Ishikawa (cell line): ENCODE measurements around the gene LINGO1.

Experiments
- CEBPB ChIP-seq: IDR thresholded peaks from 2 replicates; pipeline ENCODE4 v1.6.1; 2012
- CREB1 ChIP-seq: IDR thresholded peaks from 2 replicates; pipeline ENCODE4 v1.6.1; 2012; ENCODE audit warnings: low read depth
- EGR1 ChIP-seq: IDR thresholded peaks from 2 replicates; pipeline ENCODE4 v1.6.1; 2012
- EP300 ChIP-seq: IDR thresholded peaks from 2 replicates; pipeline ENCODE4 v1.6.1; 2012; ENCODE audit warnings: borderline replicate concordance
- FOXM1 ChIP-seq: IDR thresholded peaks from 2 replicates; pipeline ENCODE4 v1.6.1; 2012; ENCODE audit warnings: low read depth, borderline replicate concordance
- MAX ChIP-seq: IDR thresholded peaks from 2 replicates; pipeline ENCODE4 v1.6.1; 2012
- NFIC ChIP-seq: IDR thresholded peaks from 2 replicates; pipeline ENCODE4 v1.6.1; 2012
- RAD21 ChIP-seq: IDR thresholded peaks from 2 replicates; pipeline ENCODE4 v1.6.1; 2012; ENCODE audit warnings: low read depth
- TAF1 ChIP-seq: IDR thresholded peaks from 2 replicates; pipeline ENCODE4 v1.6.1; 2012; ENCODE audit warnings: low read depth, mild to moderate bottlenecking
- TCF12 ChIP-seq: IDR thresholded peaks from 2 replicates; pipeline ENCODE4 v1.6.1; 2012; ENCODE audit warnings: low read depth
- TEAD4 ChIP-seq: IDR thresholded peaks from 2 replicates; pipeline ENCODE4 v1.6.1; 2012
- USF1 ChIP-seq: IDR thresholded peaks from 2 replicates; pipeline ENCODE4 v1.6.1; 2012
- YY1 ChIP-seq: IDR thresholded peaks from 2 replicates; pipeline ENCODE4 v1.6.1; 2012; ENCODE audit warnings: low read depth
- ZBTB7A ChIP-seq: IDR thresholded peaks from 2 replicates; pipeline ENCODE4 v1.6.1; 2012; ENCODE audit warnings: low read depth
- TF ChIP-seq, protein P1 (sequence below): IDR thresholded peaks from 2 replicates; pipeline ENCODE4 v1.6.1; 2012; ENCODE audit warnings: low read depth, mild to moderate bottlenecking

LINGO1 gene

DNA sequence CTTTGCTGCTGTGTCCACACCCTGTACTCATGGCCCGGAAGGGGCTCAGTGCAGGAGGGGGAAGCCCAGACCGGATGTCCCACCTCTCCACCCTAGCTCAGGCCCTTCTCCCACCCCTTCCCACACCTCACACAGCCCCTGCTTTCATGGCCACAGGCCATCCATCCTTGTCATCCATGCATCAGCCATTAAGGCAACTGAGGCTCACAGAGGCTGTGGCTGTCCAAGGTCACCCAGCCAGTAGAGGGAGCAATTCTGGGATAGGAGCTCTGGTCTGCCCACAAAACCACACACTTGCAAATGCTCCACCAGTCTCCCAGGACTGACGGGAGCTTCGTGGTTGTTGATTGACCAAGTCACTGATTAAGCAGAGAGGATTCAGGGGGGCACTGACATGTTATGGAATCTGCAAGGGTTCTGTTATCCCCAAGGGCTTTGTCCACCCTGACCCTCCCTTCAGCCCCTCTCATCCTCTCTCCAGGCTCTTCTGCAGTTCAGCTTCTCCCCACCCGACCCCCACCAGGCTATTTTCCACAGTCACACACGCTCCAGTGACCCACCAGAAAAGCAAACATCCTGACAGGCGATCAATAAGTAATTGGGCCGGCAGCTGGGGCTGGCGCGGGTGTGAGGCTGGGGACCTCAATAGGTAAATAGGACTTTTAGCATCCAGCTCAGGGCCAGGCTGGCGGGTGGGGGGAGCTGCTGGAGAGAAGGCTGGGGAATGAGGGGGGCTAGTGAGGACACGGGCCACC is 15.1 kb downstream of the LINGO1 start:
- TF ChIP-seq RAD21 (peak; percentile 15; the same call in 1 of the 2 replicates), USF1 (no peak)

GRCh38 chr15:77616072-77616471 is 16.6 kb downstream of the LINGO1 start:
- TF ChIP-seq FOXM1 (no peak), CREB1 (no peak), TEAD4 (no peak), CEBPB (no peak), ZBTB7A (no peak), YY1 (no peak)

- TF ChIP-seq CREB1, result no peak
- no peak for TF ChIP-seq USF1
Measured at GRCh38 chr15:77615472-77615871, 17.2 kb downstream of the LINGO1 start.

DNA sequence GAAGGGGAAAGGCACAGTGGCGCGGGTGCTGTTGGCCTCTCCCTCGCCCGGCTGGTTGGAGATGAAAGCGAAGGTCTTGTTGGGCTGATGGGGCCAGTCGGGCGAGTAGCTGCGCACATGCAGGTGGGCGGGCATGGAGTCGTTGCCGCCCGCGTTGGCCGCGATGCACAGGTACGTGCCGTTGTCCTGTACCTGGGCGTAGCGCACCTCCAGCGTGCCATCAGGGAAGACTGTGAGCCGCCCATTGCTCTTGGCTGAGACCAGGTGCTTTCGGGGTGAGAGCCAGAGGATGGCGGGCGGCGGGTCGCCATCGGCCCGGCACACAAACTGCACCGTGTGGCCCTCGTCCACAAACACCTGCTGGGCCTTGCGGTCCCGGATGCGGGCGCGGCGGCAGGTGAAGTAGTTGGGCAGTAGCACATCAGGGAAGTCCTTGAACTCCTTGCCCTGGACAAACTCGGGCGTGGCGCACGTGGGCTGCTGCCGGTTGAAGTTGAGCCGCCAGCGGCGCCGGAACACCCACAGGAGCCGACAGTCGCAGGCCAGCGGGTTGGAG is 18.4 kb downstream of the LINGO1 start:
- no peak for TF ChIP-seq TCF12
- TF ChIP-seq NFIC, result no peak
- no peak for TF ChIP-seq ZBTB7A
- TF ChIP-seq CEBPB, result no peak
- TF ChIP-seq CREB1, result no peak
- no peak for TF ChIP-seq EGR1
- TF ChIP-seq FOXM1, result no peak
- no peak for TF ChIP-seq TAF1
- TF ChIP-seq MAX, result no peak
- TF ChIP-seq TEAD4, result no peak
- TF ChIP-seq USF1, result no peak
- no peak for TF ChIP-seq EP300

DNA sequence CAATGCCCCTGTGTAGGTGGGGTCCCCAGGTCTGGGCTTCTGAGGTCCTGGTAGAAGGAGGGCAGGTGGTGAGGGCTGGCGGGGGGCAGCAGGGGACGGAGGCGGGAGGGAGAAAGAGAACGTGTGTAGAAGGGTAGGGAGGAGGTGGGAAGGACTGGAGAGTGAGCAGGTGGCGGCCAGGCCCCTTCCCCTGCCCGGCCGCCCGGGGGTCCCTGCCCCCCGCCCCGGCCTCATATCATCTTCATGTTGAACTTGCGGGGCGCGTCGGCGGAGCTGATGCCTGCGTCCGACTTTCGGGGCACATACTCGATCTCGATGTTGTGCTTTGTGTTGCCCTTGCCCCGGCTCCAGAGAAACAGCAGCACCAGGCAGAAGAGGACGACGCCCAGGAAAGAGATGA is 18.9 kb downstream of the LINGO1 start:
- TF ChIP-seq CEBPB (no peak), TCF12 (no peak), EGR1 (no peak), CREB1 (no peak), RAD21 (no peak), TAF1 (no peak), MAX (no peak), YY1 (no peak), USF1 (no peak), FOXM1 (no peak), ZBTB7A (no peak), NFIC (no peak)
- TF ChIP-seq, protein P1, sequence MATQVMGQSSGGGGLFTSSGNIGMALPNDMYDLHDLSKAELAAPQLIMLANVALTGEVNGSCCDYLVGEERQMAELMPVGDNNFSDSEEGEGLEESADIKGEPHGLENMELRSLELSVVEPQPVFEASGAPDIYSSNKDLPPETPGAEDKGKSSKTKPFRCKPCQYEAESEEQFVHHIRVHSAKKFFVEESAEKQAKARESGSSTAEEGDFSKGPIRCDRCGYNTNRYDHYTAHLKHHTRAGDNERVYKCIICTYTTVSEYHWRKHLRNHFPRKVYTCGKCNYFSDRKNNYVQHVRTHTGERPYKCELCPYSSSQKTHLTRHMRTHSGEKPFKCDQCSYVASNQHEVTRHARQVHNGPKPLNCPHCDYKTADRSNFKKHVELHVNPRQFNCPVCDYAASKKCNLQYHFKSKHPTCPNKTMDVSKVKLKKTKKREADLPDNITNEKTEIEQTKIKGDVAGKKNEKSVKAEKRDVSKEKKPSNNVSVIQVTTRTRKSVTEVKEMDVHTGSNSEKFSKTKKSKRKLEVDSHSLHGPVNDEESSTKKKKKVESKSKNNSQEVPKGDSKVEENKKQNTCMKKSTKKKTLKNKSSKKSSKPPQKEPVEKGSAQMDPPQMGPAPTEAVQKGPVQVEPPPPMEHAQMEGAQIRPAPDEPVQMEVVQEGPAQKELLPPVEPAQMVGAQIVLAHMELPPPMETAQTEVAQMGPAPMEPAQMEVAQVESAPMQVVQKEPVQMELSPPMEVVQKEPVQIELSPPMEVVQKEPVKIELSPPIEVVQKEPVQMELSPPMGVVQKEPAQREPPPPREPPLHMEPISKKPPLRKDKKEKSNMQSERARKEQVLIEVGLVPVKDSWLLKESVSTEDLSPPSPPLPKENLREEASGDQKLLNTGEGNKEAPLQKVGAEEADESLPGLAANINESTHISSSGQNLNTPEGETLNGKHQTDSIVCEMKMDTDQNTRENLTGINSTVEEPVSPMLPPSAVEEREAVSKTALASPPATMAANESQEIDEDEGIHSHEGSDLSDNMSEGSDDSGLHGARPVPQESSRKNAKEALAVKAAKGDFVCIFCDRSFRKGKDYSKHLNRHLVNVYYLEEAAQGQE, result no peak

DNA sequence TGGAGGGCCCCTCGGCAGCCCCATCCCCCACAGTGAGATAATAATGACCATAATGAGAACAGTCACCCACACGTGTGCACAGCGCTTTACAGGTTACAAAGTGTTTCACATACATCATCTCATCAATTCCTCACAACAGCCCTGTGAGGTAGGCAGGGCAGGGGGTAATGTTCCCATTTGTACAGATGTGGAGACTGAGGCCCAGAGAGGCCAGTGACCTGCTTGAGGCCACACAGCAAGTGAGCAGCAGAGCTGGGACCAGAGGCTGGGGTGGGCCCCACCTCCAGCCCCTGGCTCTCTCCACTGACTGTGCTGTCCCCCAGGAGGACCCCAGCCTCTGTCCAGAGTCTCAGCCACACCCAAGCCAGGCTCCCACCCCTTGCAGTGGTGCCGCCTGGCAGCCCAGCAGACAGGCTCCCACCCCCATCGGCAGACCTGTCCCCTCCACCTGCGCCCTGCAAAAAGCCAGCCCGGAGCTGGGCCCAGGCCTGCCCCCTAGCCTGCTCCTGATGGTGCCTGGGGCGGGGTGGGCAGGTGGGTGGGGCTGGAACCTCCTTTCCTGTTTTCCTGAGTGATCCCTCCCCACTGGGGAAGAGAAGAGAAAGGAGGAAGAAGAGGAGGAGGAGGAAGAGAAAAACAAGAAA is 19.6 kb downstream of the LINGO1 start:
- TF ChIP-seq MAX (no peak), CEBPB (no peak), USF1 (no peak), YY1 (no peak), TEAD4 (no peak), RAD21 (no peak), FOXM1 (no peak), NFIC (no peak), EGR1 (no peak), EP300 (no peak), ZBTB7A (no peak), TCF12 (no peak), TAF1 (no peak), CREB1 (no peak)
- TF ChIP-seq, protein P1, result no peak
